PC-9 (cell line): ENCODE results near the gene LEPR. TPM values are rescaled to one million over a fixed set of nuclear protein-coding genes. Genes with fewer than 3 reads are reported as not detected.
A peak's percentile ranks its signal among the peaks of the same experiment; 100 is the strongest.

Experiments
- BruUV-seq: library from RNA; stranded (reverse); fragments of 400-500 nt; replicated peaks from 2 replicates; lab custom pipeline; 2021; lab: Mats Ljungman, UMichigan
- CTCF ChIA-PET: fragments of 300-600 bp; sonication (Branson Sonifier 250); formaldehyde crosslinking; loops from one replicate; lab custom pipeline; 2022; ENCODE audit warnings: antibody characterized with exemption; lab: Charles Lee
- POLR2A ChIA-PET: fragments of 300-600 bp; sonication (Branson Sonifier 250); formaldehyde crosslinking; loops from one replicate; lab custom pipeline; 2022; ENCODE audit warnings: antibody characterized with exemption; ENCODE audit not compliant: unreplicated experiment; lab: Charles Lee
- DNase-seq, 2 experiments: peaks; one replicate each; pipeline versions ENCODE4 v3.0.0 to v3.0.0-alpha.2; 2015 to 2022; ENCODE audit warnings: mixed read lengths in 1 of 2
- H2AFZ ChIP-seq: fragments of 200-600 bp; sonication (generic); 2 replicates; pipeline ENCODE4 v1.8.1; 2017; ENCODE audit warnings: antibody characterized with exemption
- H3F3A ChIP-seq: fragments of 200-600 bp; sonication (generic); 2 replicates; pipeline ENCODE4 v1.8.1; 2017; ENCODE audit warnings: antibody characterized with exemption, mild to moderate bottlenecking, low read depth; ENCODE audit not compliant: insufficient read depth
- H3K27ac ChIP-seq: fragments of 200-600 bp; sonication (generic); 2 replicates; pipeline ENCODE4 v1.6.1; 2016; ENCODE audit warnings: mixed run types
- H3K27me3 ChIP-seq: fragments of 200-600 bp; sonication (generic); 2 replicates; pipeline ENCODE4 v1.6.1; 2016; ENCODE audit warnings: low read depth, mixed run types; ENCODE audit not compliant: insufficient read depth
- H3K36me3 ChIP-seq: fragments of 200-600 bp; sonication (generic); 2 replicates; pipeline ENCODE4 v1.6.1; 2016; ENCODE audit warnings: low read depth, mixed run types
- H3K4me1 ChIP-seq: fragments of 200-600 bp; sonication (generic); replicated peaks from 2 replicates; pipeline ENCODE4 v1.6.1; 2016; ENCODE audit warnings: mixed run types; ENCODE audit not compliant: insufficient read depth
- H3K4me2 ChIP-seq: fragments of 200-600 bp; sonication (generic); 2 replicates; pipeline ENCODE4 v1.6.1; 2017; ENCODE audit warnings: mixed run types
- H3K4me3 ChIP-seq: fragments of 200-600 bp; sonication (generic); 2 replicates; pipeline ENCODE4 v1.6.1; 2016; ENCODE audit warnings: mixed run types
- H3K79me2 ChIP-seq: fragments of 200-600 bp; sonication (generic); 2 replicates; pipeline ENCODE4 v1.6.1; 2017; ENCODE audit warnings: low read depth, mixed run types
- H3K9me2 ChIP-seq: fragments of 200-600 bp; sonication (generic); 2 replicates; pipeline ENCODE4 v1.8.1; 2017; ENCODE audit warnings: mild to moderate bottlenecking; ENCODE audit not compliant: insufficient read depth
- H3K9me3 ChIP-seq: fragments of 200-600 bp; sonication (generic); 2 replicates; pipeline ENCODE4 v1.8.1; 2016; ENCODE audit warnings: low read depth; ENCODE audit not compliant: insufficient read depth
- H4K20me1 ChIP-seq: fragments of 200-600 bp; sonication (generic); 2 replicates; pipeline ENCODE4 v1.8.1; 2017; ENCODE audit not compliant: insufficient read depth
- EZH2 ChIP-seq: fragments of 200-600 bp; sonication (generic); IDR thresholded peaks from 2 replicates; pipeline ENCODE4 v1.8.0; 2017; ENCODE audit warnings: antibody characterized with exemption, low read depth
- intact Hi-C: fragments of 100-400 bp; cut with micrococcal nuclease; formaldehyde crosslinking; loops from one replicate; pipeline ENCODE4 v1.10.0; 2022; ENCODE audit not compliant: unreplicated experiment
- total RNA-seq: library from RNA; stranded (reverse); gene quantifications from 2 replicates; pipeline ENCODE4 v1.2.3, GENCODE V29; 2021
- TF ChIP-seq, protein P1 (sequence below): fragments of 200-600 bp; sonication (generic); conservative IDR thresholded peaks from 2 replicates; pipeline ENCODE4 v1.6.1; 2017; ENCODE audit warnings: mixed run types, antibody characterized with exemption, mild to moderate bottlenecking, moderate library complexity

LEPR gene
- total RNA-seq, 1 experiment from 2014 or later = 34.8 TPM

DNA sequence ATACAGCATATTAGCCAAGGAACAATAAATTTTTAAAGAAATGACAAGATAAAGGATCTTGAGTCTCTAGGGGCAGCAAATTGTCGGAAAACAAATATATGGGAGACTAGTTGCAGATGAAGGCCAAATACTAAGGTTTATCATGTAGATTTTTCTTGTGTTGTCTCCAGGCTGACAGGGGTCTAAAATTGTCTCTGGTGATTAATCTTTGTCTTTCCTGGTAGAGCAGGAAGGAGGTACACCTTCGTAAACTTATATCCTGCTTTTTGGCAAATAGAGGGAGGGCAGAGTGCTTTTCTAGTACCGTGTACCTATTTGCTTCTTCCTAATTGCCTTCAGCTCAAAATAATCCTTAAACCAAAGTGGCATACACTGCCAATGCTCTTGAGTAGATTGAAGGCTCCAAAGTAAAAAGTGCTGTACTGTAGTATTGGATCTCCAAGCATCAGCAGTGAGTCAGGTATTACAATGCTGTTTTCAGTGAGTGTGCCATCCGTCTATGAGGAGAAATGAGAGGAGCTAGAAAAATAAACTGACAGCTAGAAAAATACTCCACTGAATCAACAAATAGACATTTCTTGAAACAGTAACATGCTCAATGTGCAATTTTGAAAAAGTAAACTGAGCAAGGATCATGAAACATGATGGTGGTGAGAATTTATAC lies 1.8 kb upstream of the LEPR start:
- Histone ChIP-seq H3K4me2 (peak overlapping the region; percentile 72), H2AFZ (peak overlapping the region; percentile 84; the same call in 1 of the 2 replicates), H3K36me3 (no peaks in the 10 kb centered on the region), H3K9me2 (no peaks in the 10 kb centered on the region), H3K27me3 (no peaks in the 10 kb centered on the region), H3K4me1 (peaks cover 44% of the 10 kb centered on the region), H3K79me2 (peaks cover 28% of the 10 kb centered on the region), H3F3A (peaks cover 19% of the 10 kb centered on the region; the same call in 1 of the 2 replicates), H4K20me1 (no peaks in the 10 kb centered on the region), H3K4me3 (no peak overlapping the region; the same call in 1 of the 2 replicates), H3K9me3 (no peaks in the 10 kb centered on the region), H3K27ac (0 out of 2 replicates have a peak overlapping the region, but pooled peaks have one; percentile 20)
- DNase-seq = no peak
- ChIA-PET POLR2A (interaction anchor here (0.6 kb wide), 1 partner anchor 171 kb away, joined by 6 read pairs; no protein-coding TSS in a partner anchor), CTCF (interaction anchor here (0.7 kb wide), 1 partner anchor 79 kb away, joined by 4 read pairs; no protein-coding TSS in a partner anchor)
- intact Hi-C loops = no loop called here
- BruUV-seq = no TSS peak
- TF ChIP-seq, protein P1, sequence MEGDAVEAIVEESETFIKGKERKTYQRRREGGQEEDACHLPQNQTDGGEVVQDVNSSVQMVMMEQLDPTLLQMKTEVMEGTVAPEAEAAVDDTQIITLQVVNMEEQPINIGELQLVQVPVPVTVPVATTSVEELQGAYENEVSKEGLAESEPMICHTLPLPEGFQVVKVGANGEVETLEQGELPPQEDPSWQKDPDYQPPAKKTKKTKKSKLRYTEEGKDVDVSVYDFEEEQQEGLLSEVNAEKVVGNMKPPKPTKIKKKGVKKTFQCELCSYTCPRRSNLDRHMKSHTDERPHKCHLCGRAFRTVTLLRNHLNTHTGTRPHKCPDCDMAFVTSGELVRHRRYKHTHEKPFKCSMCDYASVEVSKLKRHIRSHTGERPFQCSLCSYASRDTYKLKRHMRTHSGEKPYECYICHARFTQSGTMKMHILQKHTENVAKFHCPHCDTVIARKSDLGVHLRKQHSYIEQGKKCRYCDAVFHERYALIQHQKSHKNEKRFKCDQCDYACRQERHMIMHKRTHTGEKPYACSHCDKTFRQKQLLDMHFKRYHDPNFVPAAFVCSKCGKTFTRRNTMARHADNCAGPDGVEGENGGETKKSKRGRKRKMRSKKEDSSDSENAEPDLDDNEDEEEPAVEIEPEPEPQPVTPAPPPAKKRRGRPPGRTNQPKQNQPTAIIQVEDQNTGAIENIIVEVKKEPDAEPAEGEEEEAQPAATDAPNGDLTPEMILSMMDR = no peak
- no peak for TF ChIP-seq EZH2

DNA sequence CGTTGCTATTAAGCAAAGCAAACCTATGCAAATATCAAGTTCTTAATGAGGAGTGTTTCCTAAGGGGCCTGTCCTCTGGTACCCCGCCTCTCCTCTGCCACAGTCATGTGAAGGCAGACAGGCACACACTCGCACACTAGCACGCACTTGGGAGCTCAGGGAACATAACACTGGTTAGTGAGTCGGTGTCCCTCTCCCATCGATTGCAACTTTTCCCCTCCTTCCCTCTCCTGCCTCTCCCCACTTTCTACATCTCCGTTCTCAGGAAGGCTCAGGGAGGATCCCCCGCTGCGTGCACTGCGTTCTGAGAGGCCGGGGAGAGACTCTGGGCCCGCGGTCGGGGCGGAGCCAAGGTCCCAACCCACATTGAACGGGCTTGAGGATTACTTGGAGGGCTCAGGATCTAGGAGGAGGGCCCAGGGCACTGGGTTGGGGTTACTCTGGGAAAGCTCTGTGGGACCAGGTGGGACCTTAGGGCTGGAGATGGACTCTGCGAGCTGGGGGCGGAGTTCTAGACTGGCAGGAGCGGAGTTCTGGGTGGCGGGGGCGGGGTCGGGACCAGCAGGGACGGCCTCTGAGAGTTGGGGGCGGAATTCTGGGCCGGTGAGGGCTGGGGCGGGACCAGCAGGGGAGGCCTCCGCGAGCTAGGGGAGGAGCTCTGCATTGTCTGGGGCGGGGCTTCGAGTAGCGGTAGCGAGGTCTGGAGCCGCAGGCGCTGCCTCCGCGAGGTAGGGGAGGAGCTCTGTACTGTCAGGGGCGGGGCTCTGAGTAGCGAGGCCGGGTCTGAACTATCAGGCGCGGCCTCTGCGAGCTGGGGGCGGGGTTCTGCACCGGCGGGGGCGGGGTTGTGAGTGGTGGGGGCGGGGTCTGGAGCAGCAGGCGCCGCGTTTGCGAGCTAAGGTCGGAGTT lies 533 bp upstream of the LEPR start:
- BruUV-seq = no TSS peak

More for the DNA sequence above, 533 bp upstream of the LEPR start:
- H3K4me3 ChIP-seq = peak overlapping the region; percentile 59
- POLR2A ChIA-PET = interaction anchor here (0.5 to 1.2 kb wide), 11 partner anchors 15 to 521 kb away, joined by 3 to 44 read pairs (median 5); no protein-coding TSS in a partner anchor
- no peak for TF ChIP-seq EZH2
- TF ChIP-seq, protein P1 = no peak
- DNase-seq = peak; percentile 88 to 99
- no peaks in the 10 kb centered on the region for H4K20me1 ChIP-seq
- peak overlapping the region; percentile 72 for H3K4me2 ChIP-seq
- H3K27me3 ChIP-seq = no peaks in the 10 kb centered on the region
- peaks cover 55% of the 10 kb centered on the region for H3K4me1 ChIP-seq
- H3K36me3 ChIP-seq = peaks cover 5% of the 10 kb centered on the region; the same call in 1 of the 2 replicates
- intact Hi-C loops = loop anchor here (1.0 to 5.0 kb wide), 8 partner anchors 15 to 1078 kb away; partner anchors contain the start of gene DNAJC6
- H3F3A ChIP-seq = peaks cover 29% of the 10 kb centered on the region
- peak overlapping the region; percentile 90 for H3K27ac ChIP-seq
- no peaks in the 10 kb centered on the region for H3K9me3 ChIP-seq
- CTCF ChIA-PET = interaction anchor here (0.5 to 1.3 kb wide), 10 partner anchors 9 to 268 kb away, joined by 3 to 9 read pairs (median 4); partner anchors contain the start of gene DNAJC6
- H3K9me2 ChIP-seq = no peaks in the 10 kb centered on the region
- H3K79me2 ChIP-seq = peaks cover 39% of the 10 kb centered on the region
- peak overlapping the region; percentile 84 for H2AFZ ChIP-seq
